ENCODE measurements around the gene ENDOG.
A peak's percentile ranks its signal among the peaks of the same experiment; 100 is the strongest.
"Not testable (repeated sequence)": the region's sequence is repeated elsewhere in the genome, so short reads cannot be mapped to it uniquely, and the experiment has no call there.

ENDOG gene

GRCh38 chr9:128862401-128862851 lies 44.1 kb downstream of the ENDOG start:
- no peak for TF ChIP-seq CTCF (IDR thresholded peaks at IDR 0.05; ENCODE audit: low read depth, low read length, missing control alignments)
- no peak overlapping the region for H3K4me3 ChIP-seq (ENCODE audit: low read depth, low read length)
- DNase-seq (ENCODE audit: low read depth), result no peak
- in situ Hi-C loops (cut with HindIII; ENCODE audit: low sequenced_read_pairs), result no loop called here

- in situ Hi-C loops (cut with HindIII; ENCODE audit: low sequenced_read_pairs), result no loop called here
- peak; percentile 83 for TF ChIP-seq CTCF (IDR thresholded peaks at IDR 0.05; ENCODE audit: low read depth, low read length, missing control alignments)
- no peak overlapping the region for H3K4me3 ChIP-seq (ENCODE audit: low read depth, low read length)
- DNase-seq (ENCODE audit: low read depth), result no peak
Observed at GRCh38 chr9:128863647-128864046, 45.3 kb downstream of the ENDOG start.

DNA sequence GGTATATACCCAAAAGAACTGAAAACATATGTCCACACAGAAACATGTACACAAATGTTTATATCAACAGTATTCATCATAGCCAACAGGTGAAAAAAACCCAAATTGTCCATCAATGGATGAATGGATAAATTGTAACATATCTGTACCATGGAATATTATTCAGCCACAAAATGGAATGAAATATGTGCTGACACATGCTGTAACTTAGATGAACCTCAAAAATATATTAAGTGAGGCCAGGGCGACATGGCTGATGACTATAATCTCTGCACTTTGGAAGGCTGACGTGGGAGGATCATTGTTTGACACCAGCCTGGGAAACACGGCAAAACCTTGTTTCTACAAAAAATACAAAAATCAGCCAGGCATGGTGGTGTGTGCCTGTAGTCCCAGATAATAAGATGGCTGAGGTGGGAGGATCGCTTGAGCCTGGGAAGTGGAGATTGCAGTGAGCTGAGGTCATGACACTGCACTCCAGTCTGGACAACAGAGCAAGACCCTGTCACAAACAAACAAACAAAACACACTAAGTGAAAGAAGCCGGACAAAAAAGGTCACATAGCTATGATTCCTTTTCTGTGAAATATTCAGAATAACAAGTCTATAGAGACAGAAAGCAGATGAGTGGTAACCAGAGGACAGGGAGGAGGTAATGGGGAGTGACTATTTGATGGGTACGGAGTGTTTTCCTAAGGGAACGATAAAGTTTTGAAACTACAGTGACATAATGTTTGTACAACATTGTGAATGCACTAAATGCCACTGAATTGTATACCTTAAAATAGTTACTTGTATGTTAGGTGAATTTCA lies 52.0 kb downstream of the ENDOG start:
- no peak overlapping the region for H3K4me3 ChIP-seq (ENCODE audit: low read depth, low read length)
- in situ Hi-C loops (cut with HindIII; ENCODE audit: low sequenced_read_pairs), result no loop called here
- no peak for TF ChIP-seq CTCF (IDR thresholded peaks at IDR 0.05; ENCODE audit: low read depth, low read length, missing control alignments)
- DNase-seq (ENCODE audit: low read depth), result no peak

DNA sequence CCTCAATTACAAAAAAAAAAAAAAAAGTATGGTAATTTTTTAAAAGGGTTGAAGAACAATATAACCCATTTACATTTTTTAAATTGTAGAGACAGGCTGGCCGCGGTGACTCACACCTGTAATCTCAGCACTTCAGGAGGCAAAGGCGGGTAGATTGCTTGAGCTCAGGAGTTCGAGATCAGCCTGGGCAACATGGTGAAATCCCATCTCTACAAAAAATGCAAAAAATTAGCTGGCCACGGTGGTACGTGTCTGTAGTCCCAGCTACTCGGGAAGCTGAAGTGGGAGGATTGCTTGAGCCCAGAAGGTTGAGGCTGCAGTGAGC lies 52.6 kb downstream of the ENDOG start:
- H3K4me3 ChIP-seq (ENCODE audit: low read depth, low read length); DNase-seq (ENCODE audit: low read depth); in situ Hi-C loops (cut with HindIII; ENCODE audit: low sequenced_read_pairs): not testable (repeated sequence)

All from astrocyte of the cerebellum (primary cell).